Lung (tissue), 12 donors: ENCODE data around the gene PSMD10. TPM values are rescaled to one million over a fixed set of nuclear protein-coding genes. Genes with fewer than 3 reads are reported as not detected.

Experiments
- ATAC-seq: fragments of 200-7000 bp; cut with Tn5 transposase; one replicate; pipeline ENCODE4 v1.9.1; 2020; ENCODE audit warnings: moderate number of reproducible peaks; ENCODE audit not compliant: insufficient read depth, low FRiP score
- DNase-seq, 3 donors: peaks; one replicate each; pipeline ENCODE4 v3.0.0-alpha.2; 2013 to 2017
- H3K27ac ChIP-seq, 2 donors: one replicate each; pipeline ENCODE4 v1.5.1; 2013; ENCODE audit warnings: mild to moderate bottlenecking in 2 of 2, moderate library complexity in 2 of 2, control low read depth in 1 of 2, inconsistent platforms in 1 of 2, low read depth in 1 of 2, low read length in 1 of 2
- H3K27me3 ChIP-seq, 3 donors: one replicate each; pipeline ENCODE4 v1.5.1; 2013; ENCODE audit warnings: low read length in 2 of 3; ENCODE audit not compliant: control insufficient read depth in 3 of 3, insufficient read depth in 3 of 3
- H3K36me3 ChIP-seq, 4 donors: one replicate each; pipeline ENCODE4 v1.5.1; 2013; ENCODE audit warnings: low read length in 4 of 4, mild to moderate bottlenecking in 1 of 4, moderate library complexity in 1 of 4; ENCODE audit not compliant: control insufficient read depth in 4 of 4, insufficient read depth in 4 of 4
- H3K4me1 ChIP-seq, 5 donors: one replicate each; pipeline ENCODE4 v1.5.1; 2013; ENCODE audit warnings: low read length in 5 of 5, mild to moderate bottlenecking in 2 of 5, moderate library complexity in 1 of 5; ENCODE audit not compliant: control insufficient read depth in 5 of 5, insufficient read depth in 5 of 5
- H3K4me3 ChIP-seq: one replicate; pipeline ENCODE4 v1.5.1; 2013; ENCODE audit warnings: mild to moderate bottlenecking, control low read depth, moderate library complexity
- H3K9ac ChIP-seq, 2 donors: one replicate each; pipeline ENCODE4 v1.5.1; 2013; ENCODE audit warnings: low read length in 2 of 2, control low read depth in 1 of 2; ENCODE audit not compliant: insufficient read depth in 1 of 2
- H3K9me3 ChIP-seq, 4 donors: one replicate each; pipeline ENCODE4 v1.5.1; 2013; ENCODE audit warnings: low read length in 3 of 4, mild to moderate bottlenecking in 1 of 4, moderate library complexity in 1 of 4; ENCODE audit not compliant: control insufficient read depth in 4 of 4, insufficient read depth in 3 of 4
- CTCF ChIP-seq: IDR thresholded peaks from 2 replicates; pipeline ENCODE4 v1.5.1; 2012; ENCODE audit warnings: mild to moderate bottlenecking; ENCODE audit errors: control extremely low read depth, extremely low read depth
- WGBS, 2 donors: extraction: QIAGEN DNeasy Blood & Tissue Kit; methylation state at CpG; one replicate each; pipeline ENCODE4 v1.1.7; 2013; 5-methylcytosine and 5-hydroxymethylcytosine counted together
- polyA plus RNA-seq, 2 donors: library from polyadenylated mRNA; stranded (reverse); fragments of 200-250 nt; gene quantifications; one replicate each; pipeline ENCODE4 v1.2.1, GENCODE V29; 2013
- total RNA-seq, 2 donors: library from RNA; depleted of rRNA in 1 of 2; stranded (reverse); fragments of >200 nt in 1 of 2; gene quantifications; one replicate each; pipeline ENCODE4 v1.2.1, GENCODE V29; 2014 to 2021
- donor health status: control.
- donor health status: control.
- donor health status: Bipolar disorder and iron deficiency.
- donor health status: healthy.
- donor health status: DM: yes; HTN: yes; CAD: no.

PSMD10 gene
- total and polyA plus RNA-seq, 4 donors: 30.9 to 55.9 (median 43.0) TPM

- Histone ChIP-seq H3K4me1 (no peaks in the 10 kb centered on the region), H3K9ac (no peak overlapping the region), H3K9me3 (no peaks in the 10 kb centered on the region), H3K36me3 (no peaks in the 10 kb centered on the region), H3K4me3 (no peak overlapping the region), H3K27me3 (peaks cover 5 to 53% (median 16%) of the 10 kb centered on the region in 3 donors), H3K27ac (no peak overlapping the region)
- ATAC-seq (no peak), DNase-seq (no peak)
- TF ChIP-seq CTCF: no peak
- WGBS, 2 donors: 38 to 60% methylated on average over 1 of the region's 1 CpG
These were observed 23.2 kb downstream of the PSMD10 start for GRCh38 chrX:108068121-108068520.

- no peak overlapping the region for H3K4me3 ChIP-seq
- no peaks in the 10 kb centered on the region for H3K36me3 ChIP-seq
- TF ChIP-seq CTCF: no peak
- H3K9me3 ChIP-seq: no peaks in the 10 kb centered on the region
- H3K27me3 ChIP-seq: peaks cover 5 to 59% (median 15%) of the 10 kb centered on the region in 3 donors
- no peak for DNase-seq
- 74 to 77% methylated on average over 2 of the region's 2 CpGs for WGBS, 2 donors
- H3K9ac ChIP-seq: no peak overlapping the region
- no peaks in the 10 kb centered on the region for H3K4me1 ChIP-seq
- no peak for ATAC-seq
- no peak overlapping the region for H3K27ac ChIP-seq
These were observed 26.7 kb downstream of the PSMD10 start for GRCh38 chrX:108064613-108065012.

- H3K9ac ChIP-seq: no peak overlapping the region
- DNase-seq (no peak), ATAC-seq (no peak)
- H3K36me3 ChIP-seq: no peaks in the 10 kb centered on the region
- H3K4me3 ChIP-seq: no peak overlapping the region
- no peaks in the 10 kb centered on the region for H3K4me1 ChIP-seq
- no peak overlapping the region for H3K27ac ChIP-seq
- WGBS, 2 donors: 69 to 100% methylated on average over 1 of the region's 1 CpG
- peaks cover 5 to 56% (median 13%) of the 10 kb centered on the region in 3 donors for H3K27me3 ChIP-seq
- H3K9me3 ChIP-seq: no peaks in the 10 kb centered on the region
- TF ChIP-seq CTCF: no peak
These were observed 27.3 kb downstream of the PSMD10 start for GRCh38 chrX:108064001-108064400.

GRCh38 chrX:108059801-108060200 is 31.5 kb downstream of the PSMD10 start:
- H3K27ac ChIP-seq: no peak overlapping the region
- H3K27me3 ChIP-seq: peaks cover 0 to 63% (median 29%) of the 10 kb centered on the region in 3 donors
- 63 to 81% methylated on average over 1 of the region's 1 CpG for WGBS, 2 donors
- no peaks in the 10 kb centered on the region for H3K4me1 ChIP-seq
- H3K9ac ChIP-seq: no peak overlapping the region
- ATAC-seq (no peak), DNase-seq (no peak)
- no peaks in the 10 kb centered on the region for H3K36me3 ChIP-seq
- no peak overlapping the region for H3K4me3 ChIP-seq
- no peaks in the 10 kb centered on the region for H3K9me3 ChIP-seq
- TF ChIP-seq CTCF: no peak
